IPS DF 19.7 (cell line): ENCODE results near the gene PRAC1.
"Not testable (repeated sequence)": the region's sequence is repeated elsewhere in the genome, so short reads cannot be mapped to it uniquely, and the experiment has no call there.

Source experiments
- DNase-seq: peaks from one replicate; pipeline ENCODE4 v3.0.0-alpha.2; 2013; ENCODE audit warnings: low read depth, low spot score

The PRAC1 gene

DNA sequence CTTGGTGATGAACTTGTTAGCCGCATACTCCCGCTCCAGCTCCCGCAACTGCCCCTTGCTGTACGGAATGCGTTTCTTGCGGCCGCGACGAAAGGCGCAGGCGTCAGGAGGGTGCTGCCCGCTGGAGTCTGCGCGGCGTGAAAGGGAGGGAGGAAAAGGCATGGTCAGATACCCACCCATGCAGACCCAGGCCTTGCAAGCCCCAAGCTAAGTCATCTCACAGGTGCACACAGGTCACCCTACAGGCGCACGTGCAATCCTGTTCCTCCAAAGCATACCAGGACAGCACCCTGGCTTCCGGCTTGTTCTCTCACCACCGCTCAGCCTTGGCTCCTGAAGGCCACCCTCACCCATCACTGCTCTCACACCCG is 4.6 kb upstream of the PRAC1 start:
- no peak for DNase-seq

- no peak for DNase-seq
Measured at GRCh38 chr17:48726114-48726915, 4.0 kb upstream of the PRAC1 start.

DNA sequence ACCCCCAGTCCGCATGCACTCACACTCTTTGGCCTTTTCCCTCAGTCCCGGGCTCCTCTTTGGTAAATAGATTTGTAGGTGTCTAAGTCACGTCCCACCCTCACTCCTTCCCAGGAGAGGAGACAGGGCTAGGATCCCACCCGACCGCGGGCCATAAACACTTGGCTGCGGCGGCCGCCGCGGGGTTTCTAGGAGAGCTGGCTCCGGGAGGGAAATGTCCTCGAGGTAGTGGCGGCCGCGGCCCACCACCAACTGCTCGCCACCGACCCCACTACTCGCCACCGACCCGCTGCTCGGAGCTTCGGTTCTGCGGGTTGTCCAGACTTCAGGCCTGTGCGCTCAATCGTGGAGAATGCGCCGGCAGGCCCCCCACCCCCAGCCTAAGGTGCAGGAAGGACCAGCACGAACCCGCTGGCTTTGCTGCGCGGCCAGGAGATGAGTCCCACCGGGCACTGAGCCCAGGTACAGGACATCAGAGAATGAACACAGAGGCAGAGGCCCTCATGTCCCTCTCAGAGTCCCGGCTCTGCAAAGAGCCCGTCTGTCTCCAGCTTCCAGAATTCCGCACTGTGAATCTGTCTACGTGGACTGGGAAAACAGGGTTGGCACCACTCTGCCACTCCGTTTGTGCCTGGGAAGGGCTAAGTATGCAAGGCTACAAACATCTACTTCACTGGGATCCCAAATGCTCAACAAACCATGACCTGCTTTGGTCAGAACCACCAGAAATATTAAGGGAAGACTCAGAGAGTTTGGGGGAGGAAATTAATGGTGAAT is 3.2 kb upstream of the PRAC1 start:
- no peak for DNase-seq

DNA sequence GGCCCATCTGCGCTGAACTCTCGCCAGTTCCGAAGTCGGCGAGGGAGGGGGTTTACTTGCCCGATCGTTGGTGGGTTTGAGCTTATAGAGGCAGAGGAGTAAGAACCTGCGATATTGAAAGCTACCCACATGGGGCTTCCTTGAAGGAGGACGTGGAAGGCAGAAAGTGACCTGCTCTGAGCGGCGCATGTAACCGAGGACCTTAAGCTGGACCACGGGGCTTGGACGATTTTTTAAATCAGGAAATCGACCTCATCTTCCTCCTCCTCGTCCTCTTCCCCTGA is 2.6 kb upstream of the PRAC1 start:
- DNase-seq = no peak

DNA sequence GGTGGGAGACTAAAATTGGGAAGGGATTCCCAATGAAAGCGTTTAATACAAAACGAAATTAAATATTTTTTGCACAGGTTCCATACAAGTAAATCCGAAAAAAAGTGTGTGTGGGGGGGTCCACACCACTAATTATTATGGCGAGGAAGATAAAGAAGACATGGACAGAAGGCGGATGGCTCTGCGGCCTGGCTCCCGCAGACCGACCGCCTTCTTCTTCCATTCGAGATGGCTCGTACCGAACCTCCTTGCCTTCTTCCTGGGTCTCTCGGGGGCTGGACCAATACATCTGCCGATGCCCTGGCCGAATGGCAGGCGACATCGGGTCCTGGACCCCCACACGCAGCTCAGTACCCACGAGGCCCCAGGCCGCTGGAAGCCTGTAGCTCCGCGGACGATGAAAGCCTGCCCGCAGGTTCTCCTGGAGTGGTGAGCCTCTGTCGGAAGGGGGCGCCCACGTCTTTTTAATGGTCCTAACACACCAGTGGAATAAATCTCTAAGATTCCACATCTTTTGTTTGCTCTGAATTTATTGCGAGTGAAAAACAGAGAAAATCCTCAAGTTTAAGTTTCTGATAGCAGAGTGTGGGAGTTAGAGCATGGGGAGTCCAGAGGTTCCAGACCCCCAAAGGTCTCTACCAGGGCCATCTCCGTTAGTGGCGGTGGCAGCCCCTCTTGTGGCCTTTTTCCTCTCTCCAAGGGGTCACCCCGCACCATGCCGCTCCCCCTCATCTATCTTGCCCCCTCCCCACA is 2.1 kb upstream of the PRAC1 start:
- DNase-seq = no peak

- no peak for DNase-seq
Measured at GRCh38 chr17:48723423-48724250, 1.3 kb upstream of the PRAC1 start.

DNA sequence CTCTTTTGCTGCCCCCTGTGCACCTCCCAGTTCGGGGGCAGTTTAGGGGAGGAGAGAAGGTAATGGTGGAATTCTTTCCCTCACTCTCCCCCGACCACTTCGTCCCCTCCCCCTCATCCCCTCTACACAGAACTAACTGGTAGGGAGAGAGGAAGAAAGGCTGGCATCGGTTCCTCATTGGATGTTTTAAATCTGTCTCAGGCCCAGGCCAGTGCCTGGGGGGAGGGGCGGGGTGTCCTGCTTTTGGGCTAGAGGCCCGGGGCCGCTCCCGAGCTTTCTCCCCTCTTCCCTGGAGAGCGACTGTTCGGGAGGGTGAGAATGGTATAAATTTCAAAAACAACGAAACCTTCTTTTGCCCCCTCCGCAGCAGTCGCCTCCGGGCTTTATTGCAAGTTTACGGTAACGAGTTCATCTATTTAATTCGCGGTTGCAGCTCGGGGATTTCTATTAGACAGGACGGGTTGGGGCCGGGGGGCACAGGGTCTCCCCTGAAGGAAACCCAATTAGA is 651 bp upstream of the PRAC1 start, which contains the start of gene PRAC2:
Gene PRAC2, plus strand, starts transcription at position 271 of the 508 bp plus-strand sequence. CDS start 1,226 bp downstream, outside the sequence.
- DNase-seq = no peak

DNA sequence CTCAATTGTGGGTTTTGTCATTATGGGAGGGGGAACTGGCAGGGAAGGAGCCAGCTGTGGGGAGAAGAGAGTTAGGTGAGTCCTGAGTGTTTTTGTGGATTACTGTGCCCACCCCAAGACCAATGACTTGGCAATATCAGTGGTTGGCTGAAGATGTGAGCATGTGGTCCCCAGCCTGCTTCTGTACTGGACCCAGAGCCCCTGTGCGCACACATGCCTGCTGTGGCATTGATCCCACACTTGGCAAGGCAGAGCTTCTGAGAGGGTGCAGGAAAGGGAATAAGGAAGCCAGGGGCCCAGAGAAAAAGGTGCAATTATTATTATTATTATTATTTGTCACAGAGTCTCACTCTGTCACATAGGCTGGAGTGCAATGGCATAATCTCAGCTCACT is 1.3 kb downstream of the PRAC1 start:
- DNase-seq = no peak

- DNase-seq = no peak
Measured at GRCh38 chr17:48720266-48721008, 1.9 kb downstream of the PRAC1 start.

DNA sequence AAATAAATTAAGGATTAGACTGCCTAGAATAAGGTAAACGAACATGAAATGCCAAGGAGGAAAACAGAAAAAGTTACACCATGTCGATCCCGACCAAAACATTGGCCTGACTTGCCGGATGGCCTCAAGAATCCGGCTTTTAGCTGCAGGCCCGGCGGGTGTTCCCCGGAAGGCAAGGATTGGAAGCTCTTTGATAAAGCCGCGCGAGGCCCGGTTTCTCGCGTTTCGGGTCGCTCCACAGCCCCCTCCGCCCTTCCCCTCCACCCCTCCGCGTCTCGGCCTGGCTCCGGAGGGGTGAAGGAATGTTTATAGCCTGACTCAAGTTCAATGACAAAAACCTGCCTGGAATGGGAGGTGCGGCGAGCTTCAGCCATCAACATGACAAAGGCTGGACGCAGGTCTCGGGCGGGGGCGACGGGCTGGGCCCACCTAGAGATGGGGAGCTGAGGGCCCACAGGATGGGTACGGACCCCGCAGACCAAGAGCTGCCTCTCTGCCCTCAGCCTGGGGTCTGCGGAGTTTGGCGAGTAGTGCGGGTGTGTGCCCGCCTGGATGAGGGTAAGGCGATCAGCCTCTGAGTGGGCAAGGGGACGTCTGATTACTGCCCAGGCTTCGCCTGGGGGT is 2.6 kb downstream of the PRAC1 start:
- peak; percentile 74 for DNase-seq

DNA sequence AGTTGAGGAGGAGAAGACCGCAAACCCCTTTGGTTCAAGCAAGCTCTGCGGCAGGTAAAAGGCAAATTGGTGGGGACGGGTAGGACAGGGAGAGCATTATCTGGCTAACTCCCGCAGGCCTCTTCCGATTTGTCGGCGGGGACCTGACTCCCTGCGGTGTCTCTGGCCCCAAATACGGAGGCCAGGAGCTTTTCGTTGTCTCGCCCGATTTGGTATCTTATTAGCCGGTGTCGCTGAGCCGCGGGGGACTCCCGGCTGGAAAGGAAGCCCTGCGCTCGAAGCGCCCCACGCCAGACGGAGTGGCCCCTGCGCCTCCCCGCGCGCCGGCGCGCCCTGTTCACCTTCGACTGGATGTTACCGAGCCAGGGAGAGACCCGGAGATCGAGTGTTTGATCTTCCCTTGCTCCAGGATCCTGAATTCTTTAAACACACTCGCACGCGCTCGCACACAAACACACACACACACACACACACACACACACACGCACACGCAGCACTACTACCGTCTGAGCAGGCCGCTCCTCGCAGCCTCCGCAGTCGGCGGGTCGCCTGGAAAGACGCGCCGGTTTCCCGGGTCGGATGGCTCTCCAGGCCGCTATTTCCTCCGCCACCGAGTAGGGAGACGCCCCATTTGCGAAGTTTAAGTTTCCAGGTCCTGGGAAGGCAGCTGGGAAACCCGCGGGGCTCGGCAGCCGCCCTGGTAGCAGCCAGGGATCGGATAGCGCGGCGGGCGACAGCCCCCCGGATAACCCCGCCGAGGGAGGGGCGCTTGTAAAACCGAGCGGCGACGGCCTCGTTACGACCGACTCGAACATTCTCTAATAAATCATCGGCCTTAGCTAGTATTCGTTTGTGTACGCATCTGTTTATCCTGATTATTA is 3.3 kb downstream of the PRAC1 start:
- DNase-seq = no peak

DNA sequence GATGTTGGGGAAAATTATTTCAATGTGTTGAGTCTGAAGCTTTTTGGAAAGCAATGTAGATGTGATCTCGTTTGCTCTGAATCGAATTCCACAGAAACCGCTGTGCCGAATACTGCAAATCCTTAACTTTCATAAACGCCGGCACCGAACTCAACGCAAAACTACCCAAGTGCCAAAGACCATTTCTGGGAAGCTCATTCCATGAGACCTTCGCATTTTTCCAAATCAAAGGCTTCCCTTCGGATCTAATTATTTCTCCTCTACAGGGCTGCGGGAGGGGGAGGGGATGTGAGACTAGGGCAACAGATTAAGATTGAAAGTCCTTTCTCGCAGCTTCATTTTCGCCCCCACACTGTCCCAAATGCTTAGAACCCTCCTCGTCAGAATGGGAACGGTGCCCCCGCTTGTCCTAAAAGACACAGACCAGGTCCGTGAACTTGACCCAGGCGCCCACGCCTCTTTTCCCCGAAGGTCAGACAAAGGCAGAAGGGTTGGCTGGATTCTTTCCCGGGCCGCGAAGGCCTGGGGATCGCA is 4.0 kb downstream of the PRAC1 start:
- no peak for DNase-seq

- no peak for DNase-seq
Measured at GRCh38 chr17:48717367-48718226, 4.7 kb downstream of the PRAC1 start.

- not testable (repeated sequence) for DNase-seq
Measured at GRCh38 chr17:48716549-48716948, 5.8 kb downstream of the PRAC1 start.

DNA sequence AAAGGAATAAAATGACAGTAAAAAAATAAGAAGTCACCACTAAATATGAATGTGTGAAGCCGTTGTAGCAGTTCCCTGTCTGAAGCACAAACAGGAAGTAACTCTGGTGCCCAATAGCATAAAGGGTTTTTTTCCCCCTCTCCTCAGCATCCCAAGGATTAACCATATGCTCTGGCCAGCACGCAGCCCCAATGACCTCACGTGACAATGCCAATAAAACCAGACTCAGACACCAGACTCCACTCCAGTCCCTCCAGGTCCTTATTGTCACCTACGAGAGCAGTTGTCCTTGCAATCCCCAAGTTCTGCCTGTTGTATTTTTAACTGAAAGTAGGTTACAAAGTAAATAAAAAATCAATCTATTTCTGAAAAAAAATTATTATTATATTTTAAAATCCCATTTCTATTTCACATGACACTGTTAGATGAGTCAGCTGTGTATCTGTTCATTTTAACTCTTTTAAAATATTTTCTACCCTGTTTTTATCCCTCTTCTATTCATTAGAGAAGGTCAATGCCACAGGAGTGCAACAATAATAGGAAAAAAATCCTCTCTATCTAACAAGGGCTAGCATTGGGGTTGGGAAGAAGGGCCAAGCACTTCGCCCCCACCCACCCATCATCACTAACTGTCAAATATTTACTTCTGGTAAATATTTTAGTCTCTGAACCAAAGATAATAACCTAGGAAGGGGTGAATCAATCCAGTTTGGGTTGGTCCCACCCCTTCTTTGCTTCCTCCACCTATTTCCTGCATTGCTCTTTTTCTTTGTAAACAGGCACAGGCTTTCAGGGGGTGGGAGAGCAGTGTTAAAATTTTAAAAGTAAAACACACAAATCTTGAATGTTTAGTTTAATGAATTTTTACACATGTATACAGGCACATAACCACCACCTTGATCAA is 6.6 kb downstream of the PRAC1 start:
- no peak for DNase-seq

- no peak for DNase-seq
Measured at GRCh38 chr17:48711128-48711527, 11.2 kb downstream of the PRAC1 start.
